B cell (primary cell): ENCODE results near the gene DOK7.

Source experiments
- CTCF ChIP-seq: fragments of 200-600 bp; IDR thresholded peaks from one replicate; pipeline ENCODE4 v1.8.0; 2022; ENCODE audit warnings: antibody characterized with exemption, mild to moderate bottlenecking
- EZH2 ChIP-seq: IDR thresholded peaks from 2 replicates; pipeline ENCODE4 v1.6.1; 2012; ENCODE audit warnings: borderline replicate concordance, low read depth, mild to moderate bottlenecking, moderate library complexity, low read length; ENCODE audit not compliant: insufficient read depth, poor library complexity, severe bottlenecking

GRCh38 chr4:3434881-3435685 lies 28.0 kb upstream of the DOK7 start:
- no peak for TF ChIP-seq CTCF
- no peak for TF ChIP-seq EZH2
